H9 (cell line): ENCODE results near the gene PAIP1. TPM values are rescaled to one million over a fixed set of nuclear protein-coding genes. Genes with fewer than 3 reads are reported as not detected.

ENCODE experiments used
- DNase-seq: peaks from one replicate; pipeline ENCODE4 v3.0.0-alpha.2; 2017
- H2AFZ ChIP-seq: one replicate; pipeline ENCODE4 v1.6.1; 2013; ENCODE audit warnings: mild to moderate bottlenecking, low read length, control low read depth, moderate library complexity
- H2AK5ac ChIP-seq: 2 replicates; pipeline ENCODE4 v1.6.1; 2013; ENCODE audit warnings: low read length, control low read depth, mixed read lengths; ENCODE audit not compliant: insufficient read length
- H2BK120ac ChIP-seq: one replicate; pipeline ENCODE4 v1.6.1; 2013; ENCODE audit warnings: low read depth, mild to moderate bottlenecking, low read length, control low read depth, inconsistent platforms; ENCODE audit not compliant: poor library complexity, severe bottlenecking
- H2BK12ac ChIP-seq: 2 replicates; pipeline ENCODE4 v1.6.1; 2013; ENCODE audit warnings: low read length, control low read depth, mixed read lengths, low read depth; ENCODE audit not compliant: insufficient read length
- H2BK15ac ChIP-seq: 2 replicates; pipeline ENCODE4 v1.6.1; 2013; ENCODE audit warnings: low read depth, low read length, control low read depth
- H2BK20ac ChIP-seq: one replicate; pipeline ENCODE4 v1.6.1; 2013; ENCODE audit warnings: low read depth, mild to moderate bottlenecking, low read length, control low read depth, inconsistent platforms; ENCODE audit not compliant: poor library complexity, severe bottlenecking
- H2BK5ac ChIP-seq: 2 replicates; pipeline ENCODE4 v1.6.1; 2013; ENCODE audit warnings: low read length, control low read depth, mixed read lengths; ENCODE audit not compliant: insufficient read length
- H3K14ac ChIP-seq: 2 replicates; pipeline ENCODE4 v1.6.1; 2013; ENCODE audit warnings: low read length, control low read depth; ENCODE audit not compliant: insufficient read depth
- H3K18ac ChIP-seq: 2 replicates; pipeline ENCODE4 v1.6.1; 2013; ENCODE audit warnings: low read depth, mild to moderate bottlenecking, mixed read lengths, low read length, control low read depth; ENCODE audit not compliant: insufficient read length
- H3K23ac ChIP-seq: 2 replicates; pipeline ENCODE4 v1.6.1; 2013; ENCODE audit warnings: low read length, control low read depth, mixed read lengths, low read depth; ENCODE audit not compliant: insufficient read length
- H3K23me2 ChIP-seq: 2 replicates; pipeline ENCODE4 v1.6.1; 2013; ENCODE audit warnings: low read depth, mild to moderate bottlenecking, mixed read lengths, low read length, control low read depth; ENCODE audit not compliant: insufficient read length, poor library complexity, severe bottlenecking
- H3K27ac ChIP-seq: 2 replicates; pipeline ENCODE4 v1.5.1; 2013; ENCODE audit warnings: low read length, control low read depth, mixed read lengths, low read depth; ENCODE audit not compliant: insufficient read length
- H3K27me3 ChIP-seq: 2 replicates; pipeline ENCODE4 v1.6.1; 2013; ENCODE audit warnings: low read length, control low read depth, inconsistent platforms; ENCODE audit not compliant: insufficient read depth
- H3K4ac ChIP-seq: 2 replicates; pipeline ENCODE4 v1.6.1; 2013; ENCODE audit warnings: low read depth, mild to moderate bottlenecking, control low read depth, inconsistent platforms, low read length, moderate library complexity
- H3K4me1 ChIP-seq: 2 replicates; pipeline ENCODE4 v1.6.1; 2013; ENCODE audit warnings: low read length, control low read depth, inconsistent platforms; ENCODE audit not compliant: insufficient read depth
- H3K4me2 ChIP-seq: 2 replicates; pipeline ENCODE4 v1.6.1; 2013; ENCODE audit warnings: low read length, control low read depth, mixed read lengths; ENCODE audit not compliant: insufficient read length, insufficient read depth
- H3K56ac ChIP-seq: 2 replicates; pipeline ENCODE4 v1.6.1; 2013; ENCODE audit warnings: low read depth, mild to moderate bottlenecking, mixed read lengths, low read length, control low read depth; ENCODE audit not compliant: insufficient read length
- H3K79me1 ChIP-seq: 2 replicates; pipeline ENCODE4 v1.6.1; 2013; ENCODE audit warnings: low read depth, mild to moderate bottlenecking, moderate library complexity, low read length, control low read depth, inconsistent platforms; ENCODE audit not compliant: insufficient read depth, poor library complexity, severe bottlenecking
- H3K79me2 ChIP-seq: 2 replicates; pipeline ENCODE4 v1.6.1; 2013; ENCODE audit warnings: low read length, control low read depth, inconsistent platforms; ENCODE audit not compliant: insufficient read depth
- H3K9ac ChIP-seq: 2 replicates; pipeline ENCODE4 v1.6.1; 2013; ENCODE audit warnings: low read length, control low read depth, mixed read lengths; ENCODE audit not compliant: insufficient read length; ENCODE audit errors: extremely low read depth
- H3K9me3 ChIP-seq: one replicate; pipeline ENCODE4 v1.6.1; 2013; ENCODE audit warnings: low read depth, low read length, inconsistent platforms; ENCODE audit not compliant: control insufficient read depth
- H3T11ph ChIP-seq: one replicate; pipeline ENCODE4 v1.6.1; 2013; ENCODE audit warnings: mild to moderate bottlenecking, low read length, control low read depth, inconsistent platforms
- H4K20me1 ChIP-seq: one replicate; pipeline ENCODE4 v1.6.1; 2013; ENCODE audit not compliant: control insufficient read depth, insufficient read length, insufficient read depth
- H4K5ac ChIP-seq: 2 replicates; pipeline ENCODE4 v1.6.1; 2013; ENCODE audit warnings: low read depth, mild to moderate bottlenecking, mixed read lengths, low read length, control low read depth; ENCODE audit not compliant: insufficient read length
- H4K8ac ChIP-seq: replicated peaks from 2 replicates; pipeline ENCODE4 v1.6.1; 2013; ENCODE audit warnings: low read length, control low read depth, mixed read lengths, low read depth; ENCODE audit not compliant: insufficient read length
- H4K91ac ChIP-seq: 2 replicates; pipeline ENCODE4 v1.6.1; 2013; ENCODE audit warnings: low read depth, mild to moderate bottlenecking, moderate library complexity, mixed read lengths, low read length, control low read depth; ENCODE audit not compliant: insufficient read length
- H3K27ac Mint-ChIP-seq, 3 experiments: 2 replicates in 2 of 3; 3 replicates in 1 of 3; pipeline ENCODE4 v1.8.0; 2020 to 2021; ENCODE audit warnings: mixed read lengths in 3 of 3, mild to moderate bottlenecking in 1 of 3, moderate library complexity in 1 of 3
- H3K27me3 Mint-ChIP-seq: 2 replicates; pipeline ENCODE4 v1.8.0; 2021; ENCODE audit warnings: low read depth, mild to moderate bottlenecking, moderate library complexity, mixed read lengths
- H3K36me3 Mint-ChIP-seq, 3 experiments: 2 replicates in 2 of 3; 3 replicates in 1 of 3; pipeline ENCODE4 v1.8.0; 2020 to 2021; ENCODE audit warnings: low read depth in 3 of 3, mixed read lengths in 3 of 3; ENCODE audit not compliant: insufficient read depth in 1 of 3
- H3K4me1 Mint-ChIP-seq, 2 experiments: 2 replicates each; pipeline ENCODE4 v1.8.0; 2020; ENCODE audit warnings: mixed read lengths in 2 of 2
- H3K4me3 Mint-ChIP-seq, 2 experiments: 2 replicates in 1 of 2; 3 replicates in 1 of 2; pipeline ENCODE4 v1.8.0; 2020 to 2021; ENCODE audit warnings: mild to moderate bottlenecking in 2 of 2, mixed read lengths in 2 of 2, moderate library complexity in 1 of 2
- H3K9me3 Mint-ChIP-seq, 2 experiments: 2 replicates in 1 of 2; 3 replicates in 1 of 2; pipeline ENCODE4 v1.8.0; 2020; ENCODE audit warnings: mild to moderate bottlenecking in 2 of 2, mixed read lengths in 2 of 2, moderate library complexity in 1 of 2
- WGBS: extraction: QIAGEN DNeasy Blood & Tissue Kit; methylation state at CpG from one replicate; pipeline ENCODE4 v1.1.7; 2013; ENCODE audit warnings: missing lambda C conversion rate, low lambda C conversion rate, mixed read lengths; ENCODE audit not compliant: insufficient read length; ENCODE audit errors: extremely low coverage; 5-methylcytosine and 5-hydroxymethylcytosine counted together
- total RNA-seq: library from RNA; stranded (reverse); gene quantifications from 2 replicates; pipeline ENCODE4 v1.2.1, GENCODE V29; 2021
- TF ChIP-seq, protein P1 (sequence below): fragments of 200-600 bp; sonication (generic); conservative IDR thresholded peaks from 3 replicates; pipeline ENCODE4 v1.8.0; 2021; ENCODE audit warnings: antibody characterized with exemption, mild to moderate bottlenecking

The PAIP1 gene
- total RNA-seq, 1 experiment from 2014 or later, result 92.9 TPM

DNA sequence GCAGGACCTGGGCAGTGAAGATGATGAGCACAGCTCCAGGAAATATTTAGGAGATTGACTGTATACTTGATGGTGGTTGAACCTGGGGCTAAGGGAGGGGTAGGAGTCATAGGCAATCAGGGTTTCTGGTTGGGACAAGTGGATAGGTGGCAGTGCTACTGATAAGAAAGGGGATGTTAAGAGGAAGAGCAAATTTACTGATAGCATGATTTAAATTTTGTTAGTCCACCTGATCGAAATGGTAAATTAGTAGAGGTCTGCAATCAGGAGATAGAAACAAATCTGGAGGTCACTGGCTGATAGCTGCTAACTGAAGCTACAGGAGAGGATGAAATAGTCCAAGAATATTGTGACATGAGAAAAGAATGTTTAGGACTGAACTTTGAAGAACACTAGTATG is 36.3 kb downstream of the PAIP1 start:
- Histone ChIP-seq H4K5ac (no peak overlapping the region), H2BK15ac (no peak overlapping the region), H2AK5ac (no peak overlapping the region), H3K9me3 (no peaks in the 10 kb centered on the region), H2BK5ac (no peak overlapping the region), H3T11ph (no peak overlapping the region), H2BK120ac (no peak overlapping the region), H4K20me1 (no peaks in the 10 kb centered on the region), H3K56ac (no peak overlapping the region), H3K79me1 (no peaks in the 10 kb centered on the region), H2BK20ac (no peak overlapping the region), H3K9ac (no peak overlapping the region), H3K27me3 (no peaks in the 10 kb centered on the region), H3K4me1 (no peaks in the 10 kb centered on the region), H4K91ac (no peak overlapping the region), H3K4ac (no peak overlapping the region), H3K79me2 (no peaks in the 10 kb centered on the region), H3K4me2 (no peak overlapping the region), H3K27ac (no peak overlapping the region), H3K18ac (no peak overlapping the region), H3K14ac (no peak overlapping the region), H4K8ac (no peak overlapping the region), H3K23me2 (no peaks in the 10 kb centered on the region), H3K23ac (no peak overlapping the region), H2AFZ (no peak overlapping the region), H2BK12ac (no peak overlapping the region)
- TF ChIP-seq, protein P1, sequence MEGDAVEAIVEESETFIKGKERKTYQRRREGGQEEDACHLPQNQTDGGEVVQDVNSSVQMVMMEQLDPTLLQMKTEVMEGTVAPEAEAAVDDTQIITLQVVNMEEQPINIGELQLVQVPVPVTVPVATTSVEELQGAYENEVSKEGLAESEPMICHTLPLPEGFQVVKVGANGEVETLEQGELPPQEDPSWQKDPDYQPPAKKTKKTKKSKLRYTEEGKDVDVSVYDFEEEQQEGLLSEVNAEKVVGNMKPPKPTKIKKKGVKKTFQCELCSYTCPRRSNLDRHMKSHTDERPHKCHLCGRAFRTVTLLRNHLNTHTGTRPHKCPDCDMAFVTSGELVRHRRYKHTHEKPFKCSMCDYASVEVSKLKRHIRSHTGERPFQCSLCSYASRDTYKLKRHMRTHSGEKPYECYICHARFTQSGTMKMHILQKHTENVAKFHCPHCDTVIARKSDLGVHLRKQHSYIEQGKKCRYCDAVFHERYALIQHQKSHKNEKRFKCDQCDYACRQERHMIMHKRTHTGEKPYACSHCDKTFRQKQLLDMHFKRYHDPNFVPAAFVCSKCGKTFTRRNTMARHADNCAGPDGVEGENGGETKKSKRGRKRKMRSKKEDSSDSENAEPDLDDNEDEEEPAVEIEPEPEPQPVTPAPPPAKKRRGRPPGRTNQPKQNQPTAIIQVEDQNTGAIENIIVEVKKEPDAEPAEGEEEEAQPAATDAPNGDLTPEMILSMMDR, result no peak
- H3K36me3 Mint-ChIP-seq, result peaks cover 23 to 27% (median 24%) of the 10 kb centered on the region in 3 experiments
- no peak for DNase-seq
- WGBS, result no CpG with 5 or more reads among the region's 1 CpG
- no peak overlapping the region for H3K27ac Mint-ChIP-seq
- peaks cover 6% of the 10 kb centered on the region; the same call in 1 of the 2 replicates for H3K27me3 Mint-ChIP-seq
- peaks cover 6 to 9% of the 10 kb centered on the region in 2 experiments; a peak in 4 of 5 replicates for H3K9me3 Mint-ChIP-seq
- peaks cover under 1 to 2% of the 10 kb centered on the region in 2 experiments; a peak in 3 of 4 replicates for H3K4me1 Mint-ChIP-seq
- H3K4me3 Mint-ChIP-seq, result no peak overlapping the region; a peak in 1 of 5 replicates
